Measurements from ENCODE around the gene CSE1L. TPM values are rescaled to one million over a fixed set of nuclear protein-coding genes. Genes with fewer than 3 reads are reported as not detected.

CSE1L gene
- total RNA-seq, 1 experiment from 2014 or later, result 316 TPM

- ChIA-PET POLR2A (interaction anchor here (0.6 to 1.5 kb wide), 2 partner anchors 17 to 1709 kb away, joined by 3 to 4 read pairs; partner anchors contain the start of gene CSE1L), CTCF (interaction anchor here (0.5 to 1.4 kb wide), 8 partner anchors 9 to 372 kb away, joined by 3 to 9 read pairs (median 4); partner anchors contain the start of gene CSE1L)
- Histone ChIP-seq H3K9me3 (no peaks in the 10 kb centered on the region), H3K4me3 (ENCODE audit: low read depth, low read length) (no peak overlapping the region), H3K36me3 (ENCODE audit: control insufficient read depth, insufficient read depth, low read length) (peaks cover 12% of the 10 kb centered on the region), H3K27me3 (replicated peaks; ENCODE audit: control insufficient read depth, insufficient read depth, low read length) (no peaks in the 10 kb centered on the region), H3K4me1 (no peaks in the 10 kb centered on the region)
- peaks cover 97% of the 10 kb centered on the region for H3K36me3 Mint-ChIP-seq (ENCODE audit: insufficient read depth, unreplicated experiment)
- no peaks in the 10 kb centered on the region for H3K9me3 Mint-ChIP-seq (ENCODE audit: unreplicated experiment)
- intact Hi-C loops (cut with micrococcal nuclease; ENCODE audit: unreplicated experiment), result loop anchor here (2.0 kb wide), 1 partner anchor 16 kb away; no protein-coding TSS in a partner anchor
- no peaks in the 10 kb centered on the region for H3K27me3 Mint-ChIP-seq (ENCODE audit: insufficient read depth, unreplicated experiment)
- no peak overlapping the region for H3K4me3 Mint-ChIP-seq (ENCODE audit: unreplicated experiment)
- BruUV-seq (replicated peaks), result no TSS peak
- TF ChIP-seq CTCF (IDR thresholded peaks at IDR 0.05; ENCODE audit: insufficient read depth in 1 of 2, low read depth in 1 of 2, low read length in 1 of 2, severe bottlenecking in 1 of 2, unreplicated experiment in 1 of 2), result no peak
- DNase-seq, result no peak
- H3K4me1 Mint-ChIP-seq (ENCODE audit: low read depth, unreplicated experiment), result no peaks in the 10 kb centered on the region
- no peak overlapping the region for H3K27ac Mint-ChIP-seq (ENCODE audit: unreplicated experiment)
Measured at GRCh38 chr20:49029203-49029602, 16.9 kb upstream of the CSE1L start.

- BruUV-seq (replicated peaks), result no TSS peak
- no peaks in the 10 kb centered on the region for H3K4me1 Mint-ChIP-seq (ENCODE audit: low read depth, unreplicated experiment)
Measured at GRCh38 chr20:49030954-49031619, 15.0 kb upstream of the CSE1L start.

GRCh38 chr20:49032455-49032854, 13.7 kb upstream of the CSE1L start:
- BruUV-seq (replicated peaks), result no TSS peak
- DNase-seq, result no peak
- ChIA-PET POLR2A (no interaction called here), CTCF (no interaction called here)
- H3K9me3 Mint-ChIP-seq (ENCODE audit: unreplicated experiment), result no peaks in the 10 kb centered on the region
- H3K27me3 Mint-ChIP-seq (ENCODE audit: insufficient read depth, unreplicated experiment), result no peaks in the 10 kb centered on the region
- H3K4me3 ChIP-seq (ENCODE audit: low read depth, low read length), result no peak overlapping the region
- no peak overlapping the region for H3K4me3 Mint-ChIP-seq (ENCODE audit: unreplicated experiment)
- H3K27ac Mint-ChIP-seq (ENCODE audit: unreplicated experiment), result no peak overlapping the region
- intact Hi-C loops (cut with micrococcal nuclease; ENCODE audit: unreplicated experiment), result no loop called here
- TF ChIP-seq CTCF (IDR thresholded peaks at IDR 0.05; ENCODE audit: insufficient read depth in 1 of 2, low read depth in 1 of 2, low read length in 1 of 2, severe bottlenecking in 1 of 2, unreplicated experiment in 1 of 2), result no peak
- no peaks in the 10 kb centered on the region for H3K27me3 ChIP-seq (replicated peaks; ENCODE audit: control insufficient read depth, insufficient read depth, low read length)
- H3K36me3 ChIP-seq (ENCODE audit: control insufficient read depth, insufficient read depth, low read length), result peaks cover 6% of the 10 kb centered on the region; the same call in 1 of the 2 replicates
- peaks cover 81% of the 10 kb centered on the region for H3K36me3 Mint-ChIP-seq (ENCODE audit: insufficient read depth, unreplicated experiment)
- H3K4me1 ChIP-seq, result no peaks in the 10 kb centered on the region
- no peaks in the 10 kb centered on the region for H3K4me1 Mint-ChIP-seq (ENCODE audit: low read depth, unreplicated experiment)
- no peaks in the 10 kb centered on the region; the same call in 1 of the 2 replicates for H3K9me3 ChIP-seq

More at GRCh38 chr20:49030954-49031619, 15.0 kb upstream of the CSE1L start:
- ChIA-PET CTCF (interaction anchor here (0.6 to 0.7 kb wide), 2 partner anchors 8 to 1193 kb away, joined by 3 read pairs; no protein-coding TSS in a partner anchor), POLR2A (interaction anchor here (0.8 kb wide), 1 partner anchor 15 kb away, joined by 3 read pairs; the partner anchor contains the start of gene CSE1L)
- Mint-ChIP-seq H3K9me3 (ENCODE audit: unreplicated experiment) (no peaks in the 10 kb centered on the region), H3K4me3 (ENCODE audit: unreplicated experiment) (no peak overlapping the region), H3K36me3 (ENCODE audit: insufficient read depth, unreplicated experiment) (peaks cover 92% of the 10 kb centered on the region), H3K27ac (ENCODE audit: unreplicated experiment) (no peak overlapping the region), H3K27me3 (ENCODE audit: insufficient read depth, unreplicated experiment) (no peaks in the 10 kb centered on the region)
- H3K9me3 ChIP-seq, result no peaks in the 10 kb centered on the region; the same call in 1 of the 2 replicates
- H3K4me3 ChIP-seq (ENCODE audit: low read depth, low read length), result no peak overlapping the region
- no peaks in the 10 kb centered on the region for H3K27me3 ChIP-seq (replicated peaks; ENCODE audit: control insufficient read depth, insufficient read depth, low read length)
- H3K36me3 ChIP-seq (ENCODE audit: control insufficient read depth, insufficient read depth, low read length), result peaks cover 6% of the 10 kb centered on the region; the same call in 1 of the 2 replicates
- DNase-seq, result peak in 1 of 2 experiments; percentile 28
- intact Hi-C loops (cut with micrococcal nuclease; ENCODE audit: unreplicated experiment), result no loop called here
- no peak for TF ChIP-seq CTCF (IDR thresholded peaks at IDR 0.05; ENCODE audit: insufficient read depth in 1 of 2, low read depth in 1 of 2, low read length in 1 of 2, severe bottlenecking in 1 of 2, unreplicated experiment in 1 of 2)
- H3K4me1 ChIP-seq, result no peaks in the 10 kb centered on the region

Measured in Caco-2 (cell line).